Body of pancreas (tissue), 4 donors: ENCODE results near the gene CDH4.

Experiments used
- CTCF ChIP-seq, 7 experiments: fragments of 450-650 bp in 4 of 7; fragments of 200-600 bp in 3 of 7; sonication (generic) in 3 of 7; IDR thresholded peaks; one replicate each; pipeline ENCODE4 v1.5.1; 2016 to 2019; ENCODE audit warnings: antibody characterized with exemption in 7 of 7
- POLR2A ChIP-seq, 3 donors: fragments of 450-650 bp; IDR thresholded peaks; one replicate each; pipeline ENCODE4 v1.6.1; 2016; ENCODE audit warnings: antibody characterized with exemption in 3 of 3, mild to moderate bottlenecking in 2 of 3

- TF ChIP-seq CTCF (IDR thresholded peaks at IDR 0.05), result no peak
- no peak for TF ChIP-seq POLR2A (IDR thresholded peaks at IDR 0.05)
Measured at GRCh38 chr20:61989741-61990140, 737.7 kb downstream of the CDH4 start.
